A673 (cell line): ENCODE results near the gene PSMD3. TPM values are rescaled to one million over a fixed set of nuclear protein-coding genes. Genes with fewer than 3 reads are reported as not detected.
"Not testable (repeated sequence)": the region's sequence is repeated elsewhere in the genome, so short reads cannot be mapped to it uniquely, and the experiment has no call there.

Experiments
- BruUV-seq: library from RNA; stranded (reverse); fragments of 400-500 nt; replicated peaks from 2 replicates; lab custom pipeline; 2021; lab: Mats Ljungman, UMichigan
- CTCF ChIA-PET: fragments of 300-600 bp; sonication (Branson Sonifier 250); formaldehyde crosslinking; loops from one replicate; lab custom pipeline; 2022; ENCODE audit warnings: antibody characterized with exemption; lab: Charles Lee
- POLR2A ChIA-PET: fragments of 300-600 bp; sonication (Branson Sonifier 250); formaldehyde crosslinking; loops from one replicate; lab custom pipeline; 2022; ENCODE audit warnings: antibody characterized with exemption; ENCODE audit not compliant: low non-redundant PET; lab: Charles Lee
- DNase-seq: peaks from one replicate; pipeline ENCODE4 v3.0.0-alpha.2; 2015; ENCODE audit warnings: low spot score
- H3K27ac ChIP-seq: fragments of 200-600 bp; sonication (generic); 2 replicates; pipeline ENCODE4 v1.5.1; 2016; ENCODE audit warnings: mixed run types, low read depth, mild to moderate bottlenecking, mixed read lengths, antibody characterized with exemption, low read length; ENCODE audit not compliant: poor library complexity, severe bottlenecking
- H3K27me3 ChIP-seq: fragments of 200-600 bp; sonication (generic); replicated peaks from 2 replicates; pipeline ENCODE4 v1.6.1; 2017; ENCODE audit warnings: mixed run types, low read depth, mild to moderate bottlenecking, mixed read lengths, antibody characterized with exemption, low read length; ENCODE audit not compliant: insufficient read depth, poor library complexity
- H3K36me3 ChIP-seq: fragments of 200-600 bp; sonication (generic); 2 replicates; pipeline ENCODE4 v1.6.1; 2016; ENCODE audit warnings: mixed run types, mild to moderate bottlenecking, mixed read lengths, antibody characterized with exemption, low read length; ENCODE audit not compliant: insufficient read depth, poor library complexity, severe bottlenecking
- H3K4me1 ChIP-seq: fragments of 200-600 bp; sonication (generic); 2 replicates; pipeline ENCODE4 v1.6.1; 2017; ENCODE audit warnings: mixed run types, mild to moderate bottlenecking, mixed read lengths, antibody characterized with exemption, low read length; ENCODE audit not compliant: insufficient read depth, poor library complexity, severe bottlenecking
- H3K4me3 ChIP-seq: fragments of 200-600 bp; sonication (generic); 2 replicates; pipeline ENCODE4 v1.5.1; 2016; ENCODE audit warnings: low read depth, mixed run types, mild to moderate bottlenecking, mixed read lengths, low read length; ENCODE audit not compliant: poor library complexity, severe bottlenecking
- H3K9me3 ChIP-seq: fragments of 200-600 bp; sonication (generic); 2 replicates; pipeline ENCODE4 v1.6.1; 2016; ENCODE audit warnings: mixed run types, low read depth, mild to moderate bottlenecking, mixed read lengths, antibody characterized with exemption, low read length; ENCODE audit not compliant: poor library complexity, severe bottlenecking
- CTCF ChIP-seq: fragments of 300-800, 200-600 bp; sonication (generic); conservative IDR thresholded peaks from 2 replicates; pipeline ENCODE4 v1.5.1; 2017; ENCODE audit warnings: low read depth, mild to moderate bottlenecking, antibody characterized with exemption, low read length, moderate library complexity, mixed read lengths
- EZH2 ChIP-seq: fragments of 200-600 bp; sonication (generic); IDR thresholded peaks from 2 replicates; pipeline ENCODE4 v1.6.1; 2017; ENCODE audit warnings: borderline replicate concordance, low read depth, mild to moderate bottlenecking, mixed read lengths, antibody characterized with exemption, low read length; ENCODE audit not compliant: poor library complexity, severe bottlenecking
- intact Hi-C: fragments of 100-400 bp; cut with micrococcal nuclease; formaldehyde crosslinking; loops from one replicate; pipeline ENCODE4 v1.10.0; 2022; ENCODE audit not compliant: unreplicated experiment
- total RNA-seq: library from RNA; stranded (reverse); gene quantifications from 2 replicates; pipeline ENCODE4 v1.2.3, GENCODE V29; 2021

Gene PSMD3
- total RNA-seq, 1 experiment from 2014 or later, result 161 TPM

GRCh38 chr17:40004072-40004471 lies 23.5 kb downstream of the PSMD3 start:
- intact Hi-C loops, result no loop called here
- POLR2A ChIA-PET, result no interaction called here
- Histone ChIP-seq H3K9me3 (no peaks in the 10 kb centered on the region), H3K4me1 (no peaks in the 10 kb centered on the region), H3K27ac (no peak overlapping the region), H3K4me3 (no peak overlapping the region), H3K27me3 (no peaks in the 10 kb centered on the region), H3K36me3 (no peaks in the 10 kb centered on the region)
- DNase-seq, result no peak
- CTCF ChIA-PET, result no interaction called here
- TF ChIP-seq EZH2 (no peak), CTCF (no peak)
- no TSS peak for BruUV-seq

- POLR2A ChIA-PET, result no interaction called here
- Histone ChIP-seq H3K36me3 (no peaks in the 10 kb centered on the region), H3K4me1 (no peaks in the 10 kb centered on the region), H3K9me3 (no peaks in the 10 kb centered on the region), H3K4me3 (no peak overlapping the region), H3K27ac (no peak overlapping the region), H3K27me3 (no peaks in the 10 kb centered on the region)
- no peak for DNase-seq
- no peak for TF ChIP-seq EZH2
- BruUV-seq, result no TSS peak
- intact Hi-C loops, result no loop called here
- CTCF ChIA-PET, result no interaction called here
Measured at GRCh38 chr17:40004712-40005111, 24.1 kb downstream of the PSMD3 start.

- intact Hi-C loops, result no loop called here
- H3K36me3 ChIP-seq, result no peaks in the 10 kb centered on the region
- POLR2A ChIA-PET, result no interaction called here
- TF ChIP-seq CTCF, result no peak
- TF ChIP-seq EZH2, result no peak
- no peak for DNase-seq
- no peak overlapping the region for H3K27ac ChIP-seq
- CTCF ChIA-PET, result no interaction called here
- no peaks in the 10 kb centered on the region for H3K27me3 ChIP-seq
- no TSS peak for BruUV-seq
- no peaks in the 10 kb centered on the region for H3K9me3 ChIP-seq
- H3K4me1 ChIP-seq, result no peaks in the 10 kb centered on the region
- H3K4me3 ChIP-seq, result no peak overlapping the region
Measured at GRCh38 chr17:40005520-40005919, 24.9 kb downstream of the PSMD3 start.

GRCh38 chr17:40010946-40011500 lies 30.4 kb downstream of the PSMD3 start:
- H3K36me3 ChIP-seq, H3K9me3 ChIP-seq, H3K27ac ChIP-seq, BruUV-seq, POLR2A ChIA-PET, H3K27me3 ChIP-seq, H3K4me1 ChIP-seq, DNase-seq, H3K4me3 ChIP-seq, CTCF ChIA-PET: not testable (repeated sequence)
- intact Hi-C loops, result loop anchor here (10.0 kb wide), 1 partner anchor 284 kb away; no protein-coding TSS in a partner anchor

GRCh38 chr17:40012017-40012647 lies 31.5 kb downstream of the PSMD3 start:
- POLR2A ChIA-PET, H3K27me3 ChIP-seq, H3K27ac ChIP-seq, DNase-seq, H3K9me3 ChIP-seq, H3K36me3 ChIP-seq, H3K4me1 ChIP-seq, CTCF ChIA-PET, H3K4me3 ChIP-seq, BruUV-seq: not testable (repeated sequence)
- intact Hi-C loops, result loop anchor here (10.0 kb wide), 1 partner anchor 283 kb away; no protein-coding TSS in a partner anchor
